Measurements from ENCODE around the gene ADRA1B.

ADRA1B gene

DNA sequence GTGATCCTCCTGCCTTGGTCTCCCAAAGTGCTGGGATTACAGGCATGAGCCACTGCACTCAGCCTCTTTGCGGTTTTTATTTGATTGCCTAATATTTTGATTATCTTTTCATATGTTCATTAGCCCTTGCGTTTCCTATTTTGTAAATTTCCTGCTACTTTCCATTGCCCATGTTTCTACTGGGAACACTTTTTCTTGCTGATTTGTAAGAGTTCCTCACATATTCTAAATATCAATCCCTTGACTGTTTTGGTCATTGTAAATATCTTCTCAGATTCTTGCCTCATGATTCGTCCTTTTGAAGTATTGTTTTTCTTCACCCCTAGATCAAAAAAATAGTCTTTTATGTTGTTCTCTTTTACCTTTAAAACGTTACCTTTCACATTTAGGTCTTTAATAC, 54.8 kb downstream of the ADRA1B start:
- H3K4me3 ChIP-seq (ENCODE audit: low read depth, low read length): no peak overlapping the region
- in situ Hi-C loops (cut with HindIII; ENCODE audit: low sequenced_read_pairs): no loop called here
- DNase-seq (ENCODE audit: low read depth, low spot score): peak; percentile 73
- TF ChIP-seq, protein P1, sequence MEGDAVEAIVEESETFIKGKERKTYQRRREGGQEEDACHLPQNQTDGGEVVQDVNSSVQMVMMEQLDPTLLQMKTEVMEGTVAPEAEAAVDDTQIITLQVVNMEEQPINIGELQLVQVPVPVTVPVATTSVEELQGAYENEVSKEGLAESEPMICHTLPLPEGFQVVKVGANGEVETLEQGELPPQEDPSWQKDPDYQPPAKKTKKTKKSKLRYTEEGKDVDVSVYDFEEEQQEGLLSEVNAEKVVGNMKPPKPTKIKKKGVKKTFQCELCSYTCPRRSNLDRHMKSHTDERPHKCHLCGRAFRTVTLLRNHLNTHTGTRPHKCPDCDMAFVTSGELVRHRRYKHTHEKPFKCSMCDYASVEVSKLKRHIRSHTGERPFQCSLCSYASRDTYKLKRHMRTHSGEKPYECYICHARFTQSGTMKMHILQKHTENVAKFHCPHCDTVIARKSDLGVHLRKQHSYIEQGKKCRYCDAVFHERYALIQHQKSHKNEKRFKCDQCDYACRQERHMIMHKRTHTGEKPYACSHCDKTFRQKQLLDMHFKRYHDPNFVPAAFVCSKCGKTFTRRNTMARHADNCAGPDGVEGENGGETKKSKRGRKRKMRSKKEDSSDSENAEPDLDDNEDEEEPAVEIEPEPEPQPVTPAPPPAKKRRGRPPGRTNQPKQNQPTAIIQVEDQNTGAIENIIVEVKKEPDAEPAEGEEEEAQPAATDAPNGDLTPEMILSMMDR (IDR thresholded peaks at IDR 0.05; ENCODE audit: low read depth, low read length): no peak

DNA sequence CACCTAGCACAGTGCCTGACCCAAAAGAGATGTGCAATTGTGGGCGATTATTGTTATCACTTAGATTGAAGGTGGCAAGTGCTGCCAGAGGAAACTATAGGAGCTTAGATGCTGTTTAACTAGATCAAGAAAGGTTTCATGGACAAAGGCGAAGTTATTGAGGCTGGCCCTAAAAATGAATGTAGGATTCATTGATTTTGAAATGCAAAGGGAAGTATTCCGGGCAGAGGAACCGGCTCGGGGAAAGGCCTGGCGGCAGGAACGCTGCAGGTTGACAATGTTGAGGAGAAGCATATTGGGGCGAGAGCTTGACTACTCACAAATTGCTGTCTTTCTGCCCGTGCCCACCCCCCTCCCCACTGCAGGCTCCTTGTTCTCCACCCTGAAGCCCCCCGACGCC, 55.2 kb downstream of the ADRA1B start:
- in situ Hi-C loops (cut with HindIII; ENCODE audit: low sequenced_read_pairs): no loop called here
- no peak for DNase-seq (ENCODE audit: low read depth, low spot score)
- TF ChIP-seq, protein P1 (IDR thresholded peaks at IDR 0.05; ENCODE audit: low read depth, low read length): no peak
- peak overlapping the region; percentile 20 for H3K4me3 ChIP-seq (ENCODE audit: low read depth, low read length)

DNA sequence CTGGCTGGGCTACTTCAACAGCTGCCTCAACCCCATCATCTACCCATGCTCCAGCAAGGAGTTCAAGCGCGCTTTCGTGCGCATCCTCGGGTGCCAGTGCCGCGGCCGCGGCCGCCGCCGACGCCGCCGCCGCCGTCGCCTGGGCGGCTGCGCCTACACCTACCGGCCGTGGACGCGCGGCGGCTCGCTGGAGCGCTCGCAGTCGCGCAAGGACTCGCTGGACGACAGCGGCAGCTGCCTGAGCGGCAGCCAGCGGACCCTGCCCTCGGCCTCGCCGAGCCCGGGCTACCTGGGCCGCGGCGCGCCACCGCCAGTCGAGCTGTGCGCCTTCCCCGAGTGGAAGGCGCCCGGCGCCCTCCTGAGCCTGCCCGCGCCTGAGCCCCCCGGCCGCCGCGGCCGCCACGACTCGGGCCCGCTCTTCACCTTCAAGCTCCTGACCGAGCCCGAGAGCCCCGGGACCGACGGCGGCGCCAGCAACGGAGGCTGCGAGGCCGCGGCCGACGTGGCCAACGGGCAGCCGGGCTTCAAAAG, 55.7 kb downstream of the ADRA1B start:
- H3K4me3 ChIP-seq (ENCODE audit: low read depth, low read length): peak overlapping the region; percentile 20
- in situ Hi-C loops (cut with HindIII; ENCODE audit: low sequenced_read_pairs): no loop called here
- TF ChIP-seq, protein P1 (IDR thresholded peaks at IDR 0.05; ENCODE audit: low read depth, low read length): no peak
- no peak for DNase-seq (ENCODE audit: low read depth, low spot score)

DNA sequence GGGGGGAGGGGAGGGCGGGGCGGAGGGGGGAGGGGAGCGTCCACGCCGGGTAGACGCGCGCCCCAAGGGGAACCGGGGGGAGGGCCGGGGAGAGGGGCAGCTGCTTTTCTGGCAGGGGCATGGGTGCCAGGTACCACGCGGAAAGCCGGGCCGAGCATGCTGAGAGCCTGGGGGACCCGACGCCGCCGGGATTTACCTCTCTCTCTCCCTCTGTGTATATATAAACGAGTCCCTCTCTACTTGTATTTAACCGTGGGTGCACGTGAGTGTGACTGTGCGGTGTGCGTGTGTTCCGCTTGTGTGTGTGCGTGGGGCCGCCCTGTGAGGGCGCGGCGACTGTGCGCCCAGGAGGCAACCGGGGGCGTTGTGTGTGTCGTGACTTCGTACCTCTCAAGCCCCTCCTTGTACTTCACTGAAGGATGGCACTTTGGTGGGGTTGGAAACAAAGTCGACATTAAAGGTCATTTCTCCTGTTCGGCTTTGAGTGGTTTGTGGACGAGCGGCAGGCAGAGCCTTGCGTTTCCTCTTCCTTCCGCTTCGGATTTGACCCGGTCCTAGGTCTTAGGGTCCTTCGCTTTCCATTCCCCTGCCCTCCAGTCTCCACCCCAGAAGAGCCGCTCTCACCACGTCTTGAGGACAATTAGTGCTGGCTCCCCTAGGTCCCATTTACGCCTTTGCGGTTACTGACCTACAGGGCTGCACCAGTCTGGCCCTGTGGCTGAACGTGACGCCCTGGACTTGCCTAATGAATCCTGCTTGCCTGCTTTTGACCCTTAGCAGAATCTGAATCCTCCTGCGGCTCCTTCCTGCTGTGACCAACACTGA, 56.5 kb downstream of the ADRA1B start:
- no peak for DNase-seq (ENCODE audit: low read depth, low spot score)
- TF ChIP-seq, protein P1 (IDR thresholded peaks at IDR 0.05; ENCODE audit: low read depth, low read length): no peak
- H3K4me3 ChIP-seq (ENCODE audit: low read depth, low read length): no peak overlapping the region
- in situ Hi-C loops (cut with HindIII; ENCODE audit: low sequenced_read_pairs): no loop called here

DNA sequence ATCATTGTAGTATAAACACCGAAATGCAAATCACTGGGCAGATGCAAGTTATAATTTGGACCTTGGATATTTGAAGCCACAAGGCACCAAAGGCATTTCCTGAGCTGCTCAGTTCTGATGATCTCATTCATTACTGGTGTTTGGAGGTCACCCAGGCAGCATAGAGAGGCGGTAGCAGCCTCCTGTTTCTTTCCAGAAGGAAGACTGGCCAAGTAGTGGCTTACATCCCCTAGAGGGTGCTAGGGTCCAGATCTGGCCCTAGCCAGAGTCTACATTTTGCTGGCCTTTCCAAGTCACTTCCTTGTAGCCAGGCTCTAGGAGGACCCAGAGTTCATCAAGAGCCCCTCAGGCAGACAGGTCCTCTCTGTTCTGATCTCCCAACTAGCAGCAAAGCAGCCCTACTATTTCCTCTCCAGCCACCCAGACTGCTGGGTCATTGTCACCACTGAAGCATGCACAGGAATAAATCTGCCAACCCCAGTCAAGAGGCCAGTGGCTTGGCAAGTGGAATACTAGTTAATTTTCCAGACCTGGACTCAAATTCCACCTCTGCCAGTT, 59.3 kb downstream of the ADRA1B start:
- H3K4me3 ChIP-seq (ENCODE audit: low read depth, low read length): no peak overlapping the region
- TF ChIP-seq, protein P1 (IDR thresholded peaks at IDR 0.05; ENCODE audit: low read depth, low read length): peak; percentile 69
- in situ Hi-C loops (cut with HindIII; ENCODE audit: low sequenced_read_pairs): no loop called here
- peak; percentile 98 for DNase-seq (ENCODE audit: low read depth, low spot score)

DNA sequence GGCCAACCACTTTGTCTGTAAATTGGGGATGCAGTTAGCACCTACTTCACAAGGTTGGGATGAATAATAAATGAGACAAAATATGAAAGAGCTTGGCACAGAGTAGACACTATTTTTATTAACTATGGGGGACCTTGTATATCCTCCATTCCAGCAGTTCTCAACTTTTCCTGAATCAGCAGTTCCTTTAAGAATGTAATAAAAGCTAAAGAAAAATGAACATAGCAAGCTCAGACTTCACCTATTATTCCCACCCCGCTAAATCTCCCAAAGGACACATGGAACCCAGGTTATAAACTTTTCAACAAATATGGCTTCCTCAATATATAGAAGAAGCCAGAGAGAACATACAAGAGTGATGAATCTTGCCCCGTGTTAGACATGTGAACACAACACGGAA, 60.6 kb downstream of the ADRA1B start:
- TF ChIP-seq, protein P1 (IDR thresholded peaks at IDR 0.05; ENCODE audit: low read depth, low read length): no peak
- no peak overlapping the region for H3K4me3 ChIP-seq (ENCODE audit: low read depth, low read length)
- DNase-seq (ENCODE audit: low read depth, low spot score): no peak
- in situ Hi-C loops (cut with HindIII; ENCODE audit: low sequenced_read_pairs): no loop called here
